HG03095 (cell line): ENCODE data around the gene OLFM2.
"Not testable (repeated sequence)": the region's sequence is repeated elsewhere in the genome, so short reads cannot be mapped to it uniquely, and the experiment has no call there.

Source experiments
- ATAC-seq: cut with Tn5 transposase; IDR thresholded peaks from one replicate; pipeline ENCODE4 v1.9.1; 2021; ENCODE audit warnings: moderate library complexity; ENCODE audit not compliant: unreplicated experiment

OLFM2 gene

GRCh38 chr19:9936326-9937000, at the start of gene OLFM2:
TSS of gene OLFM2 (minus strand) at chr19:9936515. CDS start at chr19:9936366, 149 bp downstream.
- ATAC-seq, result no peak

- no peak for ATAC-seq
These were observed 45.3 kb upstream of the OLFM2 start for GRCh38 chr19:9981406-9982260.

GRCh38 chr19:9972103-9972502, 35.8 kb upstream of the OLFM2 start:
- ATAC-seq, result no peak

DNA sequence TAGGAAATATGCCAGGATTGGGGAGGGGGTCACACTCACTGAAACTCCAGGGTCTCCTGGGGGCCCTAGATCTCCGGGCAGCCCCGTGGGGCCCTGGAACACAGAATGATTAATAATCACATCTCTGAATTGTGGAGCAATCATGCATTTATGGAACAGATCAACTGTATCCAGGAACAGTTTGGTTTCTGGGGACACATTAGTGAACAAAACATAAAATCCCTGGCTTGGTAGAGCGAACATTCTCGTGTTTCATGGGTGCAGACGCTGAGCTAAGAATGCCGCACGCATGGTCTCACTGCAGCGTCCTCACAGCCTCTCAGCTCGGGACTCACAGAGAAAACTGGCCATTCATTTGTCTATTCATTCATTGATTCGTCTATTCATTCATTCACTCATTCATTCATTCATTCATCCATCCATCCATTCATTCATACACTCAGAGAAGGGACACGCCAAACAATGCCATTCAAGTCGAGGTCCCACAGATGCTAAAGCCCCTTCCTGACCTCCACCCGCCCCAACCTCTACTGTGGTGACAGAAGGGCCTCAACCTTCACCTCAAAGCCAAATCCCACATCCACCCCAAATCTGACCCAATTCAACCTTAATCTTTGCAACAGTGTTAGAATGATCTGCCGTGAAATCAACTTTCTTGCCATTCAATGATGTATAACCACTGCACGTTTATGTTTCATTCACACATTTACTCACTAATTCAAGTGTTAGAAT, 35.0 kb upstream of the OLFM2 start:
- no peak for ATAC-seq

DNA sequence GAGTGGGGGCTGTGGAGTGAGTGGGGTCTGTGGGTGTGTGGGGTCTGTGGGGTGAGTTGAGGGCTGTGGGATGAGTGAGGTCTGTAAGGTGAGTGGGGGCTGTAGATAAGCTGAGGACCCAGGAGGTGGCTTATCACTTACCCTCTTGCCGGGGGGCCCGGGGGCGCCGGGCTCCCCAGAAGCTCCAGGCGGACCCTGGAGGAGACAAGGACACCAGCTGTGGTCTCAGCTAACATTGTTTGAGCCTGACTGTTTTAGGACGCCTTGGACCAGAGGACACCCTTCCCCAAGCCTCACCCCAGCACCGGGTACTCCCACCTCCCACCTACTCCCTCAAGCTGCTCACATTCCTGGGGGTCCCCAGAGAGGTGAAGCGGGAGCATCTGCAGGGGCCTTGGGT, 34.2 kb upstream of the OLFM2 start:
- ATAC-seq, result no peak

- no peak for ATAC-seq
These were observed 33.3 kb upstream of the OLFM2 start for GRCh38 chr19:9969688-9969975.

DNA sequence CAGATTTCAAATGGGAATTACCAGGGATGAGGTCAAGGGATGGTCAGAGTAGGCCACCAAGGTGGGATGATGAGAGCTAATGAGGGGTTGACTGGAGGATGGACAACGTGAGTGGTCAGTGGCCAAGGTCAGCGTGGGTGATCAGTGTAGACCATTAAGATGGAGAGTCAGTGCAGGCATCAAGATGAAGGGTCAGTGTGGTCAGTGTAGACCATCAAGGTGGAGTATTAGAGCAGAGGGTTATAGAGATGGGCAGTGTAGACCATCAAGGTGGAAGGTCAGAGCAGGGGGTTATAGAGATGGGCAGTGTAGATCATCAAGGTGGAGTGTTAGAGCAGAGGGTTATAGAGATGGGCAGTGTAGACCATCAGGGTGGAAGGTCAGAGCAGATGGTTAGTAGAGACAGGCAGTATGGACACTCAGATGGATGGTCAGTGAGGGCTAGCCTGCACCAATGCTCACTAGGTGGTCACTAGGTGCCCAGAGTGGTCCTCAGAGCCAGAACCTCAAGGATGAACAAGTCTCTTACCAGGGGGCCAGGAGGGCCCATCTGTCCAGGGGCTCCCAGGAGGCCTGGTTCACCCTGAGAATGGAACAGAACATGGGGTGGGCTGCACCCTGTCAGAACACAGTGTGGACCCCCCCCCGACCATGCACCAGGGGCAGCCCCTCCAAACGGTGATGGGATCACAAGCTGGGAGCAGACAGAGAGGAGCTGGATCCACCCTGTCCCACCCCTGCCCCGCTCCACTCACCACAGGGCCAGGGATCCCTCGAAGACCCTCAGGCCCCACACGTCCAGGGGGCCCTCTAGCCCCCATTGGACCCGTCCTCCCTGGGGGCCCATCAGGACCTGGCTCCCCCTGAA, 32.7 kb upstream of the OLFM2 start:
- ATAC-seq, result no peak

DNA sequence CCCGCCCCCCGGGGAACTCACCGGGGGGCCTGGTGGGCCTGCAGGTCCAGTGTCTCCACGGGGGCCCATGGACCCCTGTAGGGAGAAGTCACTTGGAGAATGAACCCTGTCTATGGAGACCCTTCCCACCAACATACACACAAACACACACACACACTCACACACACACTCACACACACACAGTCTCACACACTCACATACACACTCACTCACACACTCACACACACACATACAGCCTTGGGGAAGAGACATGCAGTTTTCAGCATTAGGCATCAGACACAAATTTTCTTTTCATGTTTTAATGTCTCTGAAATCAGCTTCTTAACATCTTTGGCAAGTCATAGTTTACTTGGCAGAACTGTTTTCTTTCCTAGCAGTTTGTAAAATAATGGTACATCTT, 31.0 kb upstream of the OLFM2 start:
- ATAC-seq, result no peak

DNA sequence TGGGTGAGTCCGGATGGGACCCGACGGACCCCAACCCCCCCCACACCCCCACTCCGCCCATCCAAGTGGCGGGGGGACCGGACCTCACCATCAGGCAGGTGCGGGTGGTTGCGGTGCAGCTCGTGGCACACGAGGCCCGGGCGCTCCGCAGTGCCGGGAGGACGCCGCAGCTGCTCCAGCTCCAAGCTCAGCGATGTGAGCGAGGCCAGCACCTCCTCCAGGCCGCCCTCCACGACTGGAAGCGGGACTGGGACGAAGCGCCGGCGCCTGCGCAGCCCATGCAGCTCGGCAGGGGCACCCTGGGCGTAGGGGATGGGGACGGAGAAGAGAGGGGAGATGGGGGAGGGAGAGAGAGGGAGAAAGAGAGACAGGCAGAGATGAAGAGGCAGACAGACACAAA, 30.1 kb upstream of the OLFM2 start:
- no peak for ATAC-seq

DNA sequence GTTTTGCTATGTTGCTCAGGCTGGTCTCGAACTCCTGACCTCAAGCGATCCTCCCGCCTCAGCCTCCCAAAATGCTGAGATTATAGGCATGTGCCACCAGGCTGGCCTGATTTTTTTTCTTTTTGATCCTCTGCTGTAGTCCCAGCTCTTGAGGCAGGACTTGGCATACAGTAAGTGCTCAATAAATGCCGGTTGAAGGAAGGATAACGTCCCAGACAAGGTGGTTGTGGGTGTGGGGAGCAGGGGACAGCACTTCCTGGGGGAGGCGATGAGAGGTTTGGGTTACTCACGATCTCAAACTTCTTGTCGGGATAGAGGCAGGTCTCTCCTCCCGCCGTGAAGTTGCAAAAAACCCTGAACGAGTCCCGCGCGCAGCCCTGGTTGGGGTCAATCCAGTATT, 29.7 kb upstream of the OLFM2 start:
- ATAC-seq, result no peak

- no peak for ATAC-seq
These were observed 26.4 kb upstream of the OLFM2 start for GRCh38 chr19:9962623-9963290.

DNA sequence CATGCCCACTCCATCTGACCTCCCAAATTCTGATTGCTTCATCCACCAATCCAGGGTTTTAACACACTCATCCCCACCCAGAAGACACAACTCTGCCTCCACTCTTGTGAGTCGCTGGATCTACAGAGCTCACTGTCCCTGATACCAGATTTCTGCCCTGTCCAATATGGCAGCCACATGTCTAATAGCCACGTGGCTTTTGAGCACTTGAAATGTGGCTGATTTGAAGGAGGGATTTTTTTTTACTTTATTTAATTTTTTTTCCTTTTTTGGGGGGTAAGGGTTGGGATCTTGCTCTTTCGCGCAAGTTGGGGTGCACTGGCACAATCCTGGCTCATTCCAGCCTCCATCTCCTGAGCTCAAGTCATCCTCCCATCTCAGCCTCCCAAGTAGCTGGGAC, 24.8 kb upstream of the OLFM2 start:
- ATAC-seq, result no peak

DNA sequence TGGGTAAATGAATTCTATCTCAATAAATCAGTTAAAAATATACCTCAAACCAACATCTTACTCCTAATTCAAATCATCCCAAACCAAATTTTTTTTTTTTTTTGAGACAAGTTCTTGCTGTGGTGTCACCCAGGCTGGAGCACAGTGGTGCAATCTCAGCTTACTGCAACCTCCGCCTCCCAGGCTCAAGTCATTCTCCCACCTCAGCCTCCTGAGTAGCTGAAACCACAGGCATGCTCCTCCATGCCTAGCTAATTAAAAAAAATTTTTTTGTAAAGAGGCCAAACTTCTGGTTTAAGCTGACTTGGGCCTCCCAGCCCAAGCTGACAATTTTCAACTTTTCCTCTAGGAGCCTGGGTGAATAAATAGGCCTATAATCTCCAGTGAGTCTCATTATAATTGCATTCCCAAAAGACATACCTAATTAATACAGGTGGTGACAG, 22.1 kb upstream of the OLFM2 start:
- no peak for ATAC-seq

- ATAC-seq, result no peak
These were observed 20.6 kb upstream of the OLFM2 start for GRCh38 chr19:9956956-9957355.

GRCh38 chr19:9953802-9954542, 17.7 kb upstream of the OLFM2 start:
- no peak for ATAC-seq

DNA sequence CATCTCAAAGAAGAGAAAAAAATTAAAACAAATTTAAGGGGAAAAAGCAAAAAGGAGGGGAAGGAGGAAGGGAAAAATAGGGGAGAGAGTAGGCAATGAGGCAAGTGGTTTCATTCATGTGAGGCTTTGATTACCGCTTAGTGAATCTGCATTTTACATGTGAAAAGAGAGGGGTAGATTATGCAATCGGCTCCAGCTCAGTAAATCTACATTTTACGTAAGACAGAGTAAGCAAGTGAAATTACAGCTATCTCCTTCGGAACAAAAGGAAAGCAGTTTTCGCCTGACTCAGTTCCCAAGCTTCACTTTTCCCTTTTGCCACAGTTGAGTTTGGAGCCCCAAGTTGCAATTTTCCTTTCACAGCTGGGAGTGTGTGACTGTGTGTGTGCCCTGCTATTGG, 16.0 kb upstream of the OLFM2 start:
- ATAC-seq, result no peak

- ATAC-seq, result no peak
These were observed 11.1 kb upstream of the OLFM2 start for GRCh38 chr19:9947441-9947840.

- ATAC-seq, result not testable (repeated sequence)
These were observed 10.3 kb upstream of the OLFM2 start for GRCh38 chr19:9946528-9947125.

DNA sequence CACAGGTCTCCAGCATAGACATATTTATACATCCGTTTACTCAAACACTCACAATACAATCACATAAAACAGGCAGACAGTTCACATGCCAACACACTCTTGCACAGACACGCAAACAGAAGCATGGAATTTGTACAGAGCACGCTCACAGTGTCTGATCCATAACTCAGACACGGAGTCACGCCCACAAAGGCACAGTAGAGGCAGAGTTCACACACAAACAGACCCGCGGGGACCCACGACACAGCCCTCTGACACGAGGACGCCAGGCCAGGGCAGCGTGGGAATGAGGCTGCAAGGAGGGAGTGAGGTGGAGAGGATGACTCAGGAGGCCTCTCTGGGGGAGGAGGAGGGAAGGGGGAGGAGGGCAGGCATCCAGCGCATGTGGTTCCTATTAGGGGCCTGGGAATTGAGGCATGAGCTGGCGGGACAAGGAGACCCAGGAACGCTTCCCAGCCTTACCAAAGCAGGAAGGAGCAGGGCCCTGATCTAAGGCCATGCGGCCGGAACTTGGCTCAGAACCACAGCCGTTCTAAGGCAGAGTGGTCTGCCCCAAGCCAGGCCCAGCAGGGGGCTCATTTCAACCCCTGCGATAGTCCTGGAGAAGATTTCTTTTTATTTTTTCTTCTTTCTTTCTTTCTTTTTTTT, 9.1 kb upstream of the OLFM2 start:
- ATAC-seq, result no peak
